Hepatic stellate cell (primary cell): Measurements from ENCODE around the gene NNMT.
A peak's percentile ranks its signal among the peaks of the same experiment; 100 is the strongest.

Experiments used
- DNase-seq: peaks from one replicate; pipeline ENCODE4 v3.0.0; 2011; ENCODE audit warnings: low spot score

Gene NNMT

GRCh38 chr11:114263513-114264170 lies 32.6 kb upstream of the NNMT start:
- DNase-seq = no peak

DNA sequence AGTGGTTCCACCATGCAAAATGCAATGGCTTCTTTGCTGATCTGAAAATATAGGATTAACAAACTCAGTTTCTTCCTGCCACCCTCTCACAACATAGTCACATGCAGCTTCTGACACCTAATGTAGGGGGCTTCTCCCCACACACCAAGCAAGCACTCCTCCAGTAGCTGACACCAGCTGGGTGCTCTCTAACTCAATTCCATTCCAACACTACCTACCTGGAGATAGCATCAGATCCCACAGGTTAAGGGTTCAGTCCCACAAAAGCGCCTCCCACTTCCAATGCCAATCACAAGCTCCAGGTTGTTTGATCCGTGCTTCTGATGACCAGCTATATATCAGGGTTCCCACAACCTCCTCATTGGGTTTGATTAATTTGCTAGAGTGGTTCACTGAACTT lies 31.8 kb upstream of the NNMT start:
- DNase-seq = no peak

DNA sequence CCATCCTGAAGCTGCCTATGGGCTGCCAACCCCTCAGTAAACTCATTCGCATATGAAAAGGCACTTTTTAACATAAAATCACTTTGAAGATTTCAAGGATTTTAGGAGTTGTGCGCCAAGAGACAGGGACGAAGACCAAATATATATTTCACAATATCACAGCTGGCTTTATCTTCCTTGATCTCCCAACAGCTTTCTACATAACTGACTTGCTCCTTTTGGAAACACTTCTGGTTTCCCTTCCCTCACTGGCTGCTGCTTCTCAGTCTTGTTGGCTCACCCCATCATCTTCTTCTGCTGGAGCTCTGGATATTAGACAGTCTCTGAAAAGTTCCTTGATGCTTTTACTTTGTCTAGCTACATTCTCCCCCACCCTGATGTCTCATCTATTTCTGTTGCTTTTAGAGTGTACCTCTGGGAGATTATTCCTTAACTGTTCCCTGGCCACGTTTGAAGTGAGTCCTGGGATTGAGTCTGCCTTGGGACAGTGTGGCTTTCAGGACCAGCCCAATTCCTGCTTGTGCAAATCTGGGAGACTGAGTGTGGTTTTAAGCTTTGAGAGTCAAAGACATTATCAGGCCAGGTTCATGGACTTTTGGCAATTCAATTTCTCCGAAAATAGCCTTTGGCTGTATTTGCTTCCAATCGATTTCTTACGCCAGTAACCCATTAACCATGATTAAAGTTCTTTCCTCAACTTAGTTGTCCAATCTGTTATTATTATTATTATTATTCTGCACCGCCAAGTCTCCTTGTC lies 30.9 kb upstream of the NNMT start:
- no peak for DNase-seq

- no peak for DNase-seq
Observed at GRCh38 chr11:114269498-114269897, 26.7 kb upstream of the NNMT start.

DNA sequence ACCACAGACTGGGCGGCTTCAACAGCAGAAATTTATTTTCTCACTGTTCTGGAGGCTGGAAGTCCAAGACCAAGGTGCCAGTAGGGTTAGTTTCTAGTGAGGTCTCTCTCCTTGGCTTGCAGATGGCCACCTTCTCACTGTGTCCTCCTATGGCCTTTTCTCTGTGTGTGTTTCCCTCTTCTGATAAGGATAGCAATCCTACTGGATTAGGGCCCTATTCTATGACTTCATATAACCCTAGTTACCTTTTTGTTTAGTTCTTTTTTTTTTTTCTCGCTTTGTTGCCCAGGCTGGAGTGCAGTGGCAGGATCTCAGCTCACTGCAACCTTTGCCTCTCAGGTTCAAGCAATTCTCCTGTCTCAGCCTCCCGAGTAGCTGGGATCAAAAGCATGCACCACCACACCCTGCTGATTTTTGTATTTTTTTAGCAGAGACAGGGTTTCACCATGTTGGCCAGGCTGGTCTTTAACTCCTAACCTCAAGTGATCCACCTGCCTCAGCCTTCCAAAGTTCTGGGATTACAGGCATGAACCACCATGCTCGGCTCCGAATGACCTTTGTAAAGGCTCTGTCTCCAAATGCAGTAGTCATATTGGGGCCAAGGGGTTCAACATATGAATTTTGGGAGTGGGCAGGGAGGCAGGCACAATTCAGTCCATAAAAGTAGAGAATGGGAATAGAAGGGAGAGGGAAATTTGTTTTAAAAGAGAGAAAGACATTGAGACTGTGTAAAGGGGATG lies 25.5 kb upstream of the NNMT start:
- no peak for DNase-seq

DNA sequence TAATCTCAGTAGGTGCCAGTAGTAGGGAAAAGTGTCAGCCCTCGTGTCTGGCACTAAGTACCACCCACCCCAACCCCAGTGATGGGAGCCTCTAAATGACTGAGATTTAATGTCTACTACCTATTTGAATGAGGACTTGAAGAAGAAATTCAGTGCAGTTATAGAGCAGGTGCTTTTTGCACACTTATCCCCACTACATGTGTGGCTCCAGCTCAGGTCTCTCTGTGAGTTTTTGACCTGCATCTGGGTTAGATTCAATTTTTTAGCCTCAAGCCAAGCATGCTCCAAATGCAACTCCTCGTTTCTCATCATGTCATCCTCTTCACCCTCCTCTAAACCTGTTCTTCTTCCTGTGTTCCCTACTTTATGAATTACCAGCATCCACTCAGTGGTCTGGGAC lies 24.9 kb upstream of the NNMT start:
- DNase-seq = no peak

GRCh38 chr11:114272311-114272710 lies 23.9 kb upstream of the NNMT start:
- DNase-seq = no peak

- DNase-seq = no peak
Observed at GRCh38 chr11:114273071-114273470, 23.1 kb upstream of the NNMT start.

DNA sequence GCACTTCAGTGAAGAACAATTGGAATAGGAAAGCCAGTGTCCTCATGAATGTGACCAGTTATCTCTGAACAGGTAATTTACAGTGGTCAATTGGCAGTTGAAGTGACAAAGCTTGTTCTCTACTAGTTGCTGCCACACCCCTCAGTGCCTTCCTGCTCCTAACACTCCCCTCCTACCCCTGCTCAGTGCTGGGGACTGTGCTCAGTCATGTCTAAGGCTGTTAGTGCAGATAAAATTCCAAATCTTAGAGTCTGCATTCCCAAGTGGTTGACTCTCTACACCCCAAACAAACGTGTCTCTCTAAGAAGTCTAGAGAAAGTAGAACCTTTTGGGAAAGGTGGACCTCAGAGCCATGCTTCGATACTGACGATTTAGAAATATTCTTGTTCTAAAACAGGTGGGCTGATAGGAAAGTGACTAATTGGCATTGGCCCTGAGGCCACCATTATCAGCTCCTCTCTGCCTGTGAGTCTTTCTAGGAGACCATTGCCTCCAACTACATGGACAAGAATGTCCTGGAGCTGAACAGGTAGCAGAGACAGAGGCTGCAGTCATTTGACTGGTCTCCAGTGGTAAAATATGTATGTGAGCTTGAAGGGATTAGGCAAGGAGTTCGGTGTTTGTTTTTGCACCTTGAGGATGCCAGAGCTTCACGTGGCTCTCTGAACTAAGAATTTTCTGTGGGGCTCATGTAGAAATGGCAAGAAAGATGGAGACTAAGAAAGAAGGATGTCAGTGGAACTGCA lies 22.1 kb upstream of the NNMT start:
- DNase-seq = no peak

DNA sequence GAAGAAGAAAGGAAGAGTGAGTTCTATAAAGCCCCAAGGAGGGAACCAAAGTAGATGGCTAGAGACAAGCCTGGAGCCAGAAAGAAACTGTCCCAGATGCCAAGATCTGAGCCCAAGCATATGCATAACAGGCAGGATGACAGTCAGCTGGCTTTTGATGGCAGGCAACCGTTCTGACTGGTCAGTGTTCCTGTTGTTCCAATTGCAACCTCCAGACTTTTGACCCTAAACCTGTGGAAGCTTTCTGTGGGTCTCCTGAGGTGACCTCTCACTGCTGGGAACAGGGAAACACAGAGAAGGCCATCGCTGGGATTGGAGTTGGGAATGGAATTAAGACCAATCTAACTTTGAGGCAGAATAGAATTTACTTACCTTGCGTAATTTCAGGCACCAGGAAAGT lies 21.6 kb upstream of the NNMT start:
- no peak for DNase-seq

DNA sequence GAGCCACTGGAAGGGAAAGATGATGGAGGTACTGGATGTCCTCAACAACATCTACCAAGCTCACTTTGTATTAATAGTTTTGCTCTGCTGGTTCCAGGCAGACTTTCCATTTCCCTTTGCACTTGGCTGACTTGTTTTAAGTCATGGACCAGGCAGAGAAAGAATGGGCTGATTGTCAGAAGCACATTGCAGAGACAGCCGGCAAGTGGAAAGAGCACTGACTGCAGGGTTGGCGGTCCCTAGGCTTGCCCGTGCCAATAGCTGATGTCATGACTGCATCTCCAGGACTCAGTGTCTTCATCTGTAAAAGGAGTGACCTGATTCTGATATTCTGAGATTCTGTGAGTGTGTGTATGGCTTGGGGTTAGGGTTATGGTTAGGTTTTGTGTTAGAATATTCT lies 20.9 kb upstream of the NNMT start:
- no peak for DNase-seq

- no peak for DNase-seq
Observed at GRCh38 chr11:114276077-114276476, 20.1 kb upstream of the NNMT start.

DNA sequence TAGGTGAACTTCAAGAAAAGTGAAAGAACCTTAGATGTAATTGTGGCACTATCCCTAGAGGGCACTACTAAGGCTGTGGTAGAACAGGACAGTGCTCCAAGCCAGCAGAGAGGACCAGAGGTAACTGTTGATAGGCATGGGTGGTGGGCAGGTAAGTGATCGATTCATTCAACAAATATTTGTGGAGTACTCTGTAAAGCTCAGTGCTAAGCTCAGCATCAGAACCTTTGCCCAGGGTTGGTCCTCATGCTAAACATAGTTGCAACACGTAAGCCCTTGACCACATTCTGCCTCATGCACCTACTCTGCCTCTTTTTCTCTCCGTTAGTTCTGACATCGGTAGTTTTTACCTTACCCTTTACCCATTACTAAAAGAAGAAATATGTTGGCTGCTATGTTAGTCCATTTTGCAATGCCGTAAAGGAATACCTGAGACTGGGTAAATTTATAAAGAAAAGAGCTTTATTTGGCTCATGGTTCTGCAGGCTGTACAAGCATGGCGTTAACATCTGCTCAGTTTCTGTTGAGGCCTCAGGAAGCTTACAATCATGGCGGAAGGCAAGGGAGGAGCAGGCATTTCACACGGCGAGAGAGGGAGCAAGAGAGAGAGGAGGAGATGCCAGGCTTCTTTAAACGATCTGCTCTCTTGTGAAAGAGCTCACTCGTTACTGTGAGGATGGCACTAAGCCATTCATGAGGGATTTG lies 18.4 kb upstream of the NNMT start:
- DNase-seq = no peak

DNA sequence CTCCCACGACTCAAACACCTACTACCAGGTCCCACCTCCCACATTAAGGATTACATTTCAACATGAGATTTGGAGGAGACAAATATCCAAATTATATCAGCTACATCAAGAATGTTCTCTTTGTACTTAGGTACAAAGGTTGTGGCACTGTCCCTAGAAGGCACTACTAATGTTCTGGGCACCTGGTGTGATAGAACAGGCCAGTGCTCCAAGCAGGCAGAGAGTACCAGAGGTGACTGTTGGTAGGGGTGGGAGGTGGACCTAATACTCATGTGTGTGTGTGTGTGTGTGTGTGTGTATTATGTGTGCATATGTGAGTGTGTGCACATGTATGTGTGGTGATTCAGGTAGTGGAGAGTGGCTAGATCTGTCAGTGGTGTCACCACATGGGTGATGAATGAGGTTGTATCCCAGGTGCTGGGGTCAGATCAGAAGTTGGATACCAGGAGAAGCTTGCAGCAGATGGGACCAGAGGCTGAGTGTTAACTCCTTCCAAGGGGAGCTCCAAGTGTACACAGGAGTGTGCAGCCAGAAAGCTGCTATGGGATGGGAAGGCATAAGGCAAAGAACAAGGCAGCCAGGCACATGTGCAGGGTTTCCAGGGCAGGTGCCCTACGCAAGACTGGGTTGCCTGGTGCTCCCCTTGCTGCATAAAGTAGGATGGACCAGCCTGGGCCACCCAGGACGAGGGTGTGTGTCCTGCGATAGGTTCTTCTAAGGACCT lies 17.7 kb upstream of the NNMT start:
- no peak for DNase-seq

DNA sequence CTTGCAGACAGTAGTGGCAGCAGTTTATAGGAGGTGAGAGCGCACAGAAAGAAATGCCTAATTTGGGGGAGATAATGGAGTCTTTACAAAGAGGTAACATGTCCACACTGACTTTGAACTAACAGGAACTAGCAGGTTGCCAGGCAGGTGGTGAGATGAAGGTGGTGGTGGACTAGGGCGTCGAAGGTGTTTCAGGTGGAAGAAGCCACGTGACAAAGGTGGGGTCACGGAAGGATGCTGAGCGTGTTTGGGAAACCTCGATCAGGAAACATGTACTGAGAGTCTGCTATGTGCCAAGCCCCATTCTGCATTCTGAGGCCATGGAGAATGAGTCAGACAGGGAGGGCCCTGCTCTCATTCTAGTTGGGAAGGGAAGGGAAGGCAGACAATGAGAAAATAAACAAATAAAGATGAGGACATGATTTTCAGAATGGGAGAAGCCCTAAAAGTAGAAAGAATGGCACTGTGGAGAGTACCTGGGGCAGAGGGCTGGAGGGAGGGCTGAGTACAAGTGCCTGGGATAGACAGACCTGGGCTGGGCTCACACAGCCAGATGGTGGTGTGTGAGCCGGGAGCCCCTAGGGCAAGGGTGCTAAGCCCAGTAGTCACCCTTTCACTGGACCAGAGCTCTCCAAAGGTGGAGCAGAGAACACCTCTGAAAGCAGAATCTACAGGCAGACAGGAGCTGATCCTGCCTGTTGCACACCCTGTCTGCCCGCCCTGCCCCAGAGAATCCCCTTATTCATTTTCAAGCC lies 16.2 kb upstream of the NNMT start:
- peak; percentile 68 for DNase-seq

DNA sequence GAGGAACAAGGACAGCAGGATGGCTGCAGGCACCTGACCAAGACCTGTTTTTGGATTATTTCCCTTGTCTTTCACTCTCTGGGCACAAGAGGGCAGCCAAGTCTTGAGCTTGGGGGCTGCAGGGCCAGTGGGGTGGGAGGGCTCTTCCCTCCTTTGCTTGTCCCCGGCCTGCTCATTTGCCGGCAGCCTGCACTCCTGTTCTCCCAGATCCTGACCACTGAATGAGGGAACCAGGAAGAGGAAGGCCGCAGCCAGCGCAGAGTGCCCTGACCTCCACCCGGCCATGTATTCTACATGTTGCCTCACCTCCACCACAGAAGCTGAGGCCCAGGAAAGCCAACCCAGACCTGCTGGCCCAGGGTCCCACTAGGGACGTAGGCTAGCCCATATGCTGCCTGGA lies 15.5 kb upstream of the NNMT start:
- DNase-seq = peak; percentile 69

- no peak for DNase-seq
Observed at GRCh38 chr11:114281388-114281956, 14.7 kb upstream of the NNMT start.

DNA sequence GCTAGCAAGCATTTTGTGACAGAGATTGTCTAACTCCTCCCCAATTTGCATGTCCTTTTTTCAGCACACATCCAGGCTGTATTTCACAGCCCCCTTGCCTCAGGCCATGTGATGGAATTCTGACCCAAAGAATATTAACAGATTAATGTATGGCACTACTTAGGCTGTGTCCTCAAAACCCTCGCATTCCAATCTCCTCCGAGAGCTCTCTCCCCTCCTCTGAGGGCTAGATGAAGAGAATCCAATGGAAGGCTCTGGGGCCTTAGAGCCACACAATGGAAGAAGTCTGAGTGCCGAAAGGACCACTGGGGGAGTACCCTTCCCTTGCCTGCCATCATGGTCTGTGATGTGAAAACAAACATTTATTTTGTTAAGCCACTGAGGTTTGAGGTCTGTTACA lies 13.7 kb upstream of the NNMT start:
- DNase-seq = no peak

GRCh38 chr11:114283422-114283821 lies 12.8 kb upstream of the NNMT start:
- DNase-seq = no peak

DNA sequence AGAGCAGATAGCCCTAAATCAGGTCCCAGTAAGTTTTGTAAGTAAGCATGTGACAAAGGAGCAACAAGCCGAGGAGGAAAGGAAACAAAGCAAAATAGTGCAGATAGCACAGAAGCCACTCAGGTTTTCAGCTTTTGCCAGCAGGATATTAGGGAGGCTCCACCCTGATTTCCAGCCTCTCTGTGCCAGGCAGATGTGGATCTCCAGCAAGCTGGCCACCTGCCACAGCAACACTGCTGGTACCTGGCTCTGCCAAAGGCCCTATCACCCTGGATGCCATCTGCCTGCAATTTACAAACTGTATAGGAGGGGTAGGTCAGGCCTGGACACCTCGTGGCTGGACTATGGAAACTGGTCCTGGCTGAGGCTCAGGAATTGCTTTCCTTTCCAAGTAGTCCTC lies 12.2 kb upstream of the NNMT start:
- no peak for DNase-seq
